Keratinocyte (primary cell): ENCODE data around the gene POLR2M. TPM values are rescaled to one million over a fixed set of nuclear protein-coding genes. Genes with fewer than 3 reads are reported as not detected.

Experiments
- DNase-seq: peaks from one replicate; pipeline ENCODE4 v3.0.0-alpha.2; 2011; ENCODE audit warnings: low read depth, missing footprints, low spot score
- FAIRE-seq: peaks from 2 replicates; lab custom pipeline; 2011; peaks lifted over from hg19 to GRCh38; lab: Jason Lieb, UNC
- H2AFZ ChIP-seq: 2 replicates; pipeline ENCODE4 v1.6.0; 2012; ENCODE audit warnings: low read length, control low read depth, inconsistent platforms; ENCODE audit not compliant: control insufficient read depth
- H3K27ac ChIP-seq: 2 replicates; pipeline ENCODE4 v1.5.1; 2011; ENCODE audit warnings: low read length; ENCODE audit not compliant: control insufficient read depth, insufficient read depth
- H3K27me3 ChIP-seq: 3 replicates; pipeline ENCODE4 v1.6.0; 2011; ENCODE audit warnings: low read length; ENCODE audit not compliant: control insufficient read depth, insufficient read depth; ENCODE audit errors: extremely low read depth
- H3K36me3 ChIP-seq, 2 experiments: 2 replicates in 1 of 2; 3 replicates in 1 of 2; pipeline ENCODE4 v1.5.1; 2011; ENCODE audit warnings: low read length in 2 of 2, mild to moderate bottlenecking in 1 of 2; ENCODE audit not compliant: control insufficient read depth in 2 of 2, insufficient read depth in 2 of 2; ENCODE audit errors: extremely low read depth in 1 of 2
- H3K4me1 ChIP-seq: 3 replicates; pipeline ENCODE4 v1.5.1; 2011; ENCODE audit warnings: low read length; ENCODE audit not compliant: control insufficient read depth, insufficient read depth; ENCODE audit errors: extremely low read depth
- H3K4me2 ChIP-seq: 3 replicates; pipeline ENCODE4 v1.6.0; 2011; ENCODE audit warnings: low read depth, low read length; ENCODE audit not compliant: control insufficient read depth, insufficient read depth; ENCODE audit errors: extremely low read depth
- H3K4me3 ChIP-seq, 3 experiments: fragments of 200-600 bp in 1 of 3; sonication (generic) in 1 of 3; 2 replicates in 2 of 3; 3 replicates in 1 of 3; pipeline ENCODE4 v1.5.1; 2011 to 2016; ENCODE audit warnings: low read length in 3 of 3, mild to moderate bottlenecking in 3 of 3, control low read depth in 2 of 3, inconsistent platforms in 1 of 3, low read depth in 1 of 3, mixed read lengths in 1 of 3, mixed run types in 1 of 3, moderate library complexity in 1 of 3; ENCODE audit not compliant: control insufficient read depth in 2 of 3, insufficient read depth in 2 of 3; ENCODE audit errors: extremely low read depth in 1 of 3
- H3K79me2 ChIP-seq: 2 replicates; pipeline ENCODE4 v1.6.0; 2012; ENCODE audit warnings: low read length; ENCODE audit not compliant: control insufficient read depth, insufficient read depth
- H3K9ac ChIP-seq: 3 replicates; pipeline ENCODE4 v1.6.0; 2011; ENCODE audit warnings: low read length; ENCODE audit not compliant: control insufficient read depth, insufficient read depth; ENCODE audit errors: extremely low read depth
- H3K9me1 ChIP-seq: 3 replicates; pipeline ENCODE4 v1.6.0; 2011; ENCODE audit warnings: low read length; ENCODE audit not compliant: control insufficient read depth, insufficient read depth; ENCODE audit errors: extremely low read depth
- H3K9me3 ChIP-seq: 2 replicates; pipeline ENCODE4 v1.5.1; 2012; ENCODE audit warnings: low read depth, low read length; ENCODE audit not compliant: control insufficient read depth
- H4K20me1 ChIP-seq: 3 replicates; pipeline ENCODE4 v1.6.0; 2011; ENCODE audit warnings: low read length; ENCODE audit not compliant: control insufficient read depth, insufficient read depth; ENCODE audit errors: extremely low read depth
- CTCF ChIP-seq, 3 experiments: IDR thresholded peaks in 1 of 3; conservative IDR thresholded peaks in 1 of 3; optimal IDR thresholded peaks in 1 of 3; 2 replicates in 2 of 3; 3 replicates in 1 of 3; pipeline versions ENCODE3 to v1.5.1; 2011; ENCODE audit warnings: low read length in 3 of 3, mild to moderate bottlenecking in 3 of 3, moderate library complexity in 2 of 3, control low read depth in 1 of 3, inconsistent platforms in 1 of 3; ENCODE audit not compliant: insufficient read depth in 2 of 3; ENCODE audit errors: extremely low read depth in 1 of 3
- EZH2 ChIP-seq: IDR thresholded peaks from one replicate; pipeline ENCODE4 v1.6.1; 2012; ENCODE audit warnings: inconsistent platforms, mild to moderate bottlenecking, low read length, moderate library complexity
- dilution Hi-C: fragments of 300-500 bp; cut with MboI; formaldehyde crosslinking; loops from one replicate; pipeline ENCODE4 v1.7.0; 2020; ENCODE audit warnings: low sequenced_read_pairs; ENCODE audit not compliant: extremely low pct_ligation_motif_present
- polyA plus RNA-seq, 5 experiments: library from polyadenylated mRNA; depleted of rRNA in 3 of 5; stranded (reverse) in 3 of 5; stranded (forward) in 1 of 5; unstranded in 1 of 5; fragments of >200 nt; gene quantifications; 1 replicate in 1 of 5; 2 replicates in 3 of 5; 3 replicates in 1 of 5; pipeline versions ENCODE4 v1.2.1 to v1.2.3, GENCODE V29; 2011 to 2012; ENCODE audit warnings: missing spikeins in 2 of 5, low read depth in 1 of 5, low replicate concordance in 1 of 5

Gene POLR2M
- polyA plus RNA-seq, 1 donor (not counting 4 experiments of a cell fraction or from before 2014, with no cell fraction given): 40.6 TPM

GRCh38 chr15:57675481-57676181 lies 30.9 kb upstream of the POLR2M start:
- no peak overlapping the region for H3K27ac ChIP-seq
- H3K4me2 ChIP-seq: no peak overlapping the region
- H3K4me3 ChIP-seq: no peak overlapping the region
- no peak for TF ChIP-seq CTCF (optimal IDR thresholded peaks at IDR 0.05 in 1 of 3, IDR thresholded peaks at IDR 0.05 in 1 of 3, conservative IDR thresholded peaks at IDR 0.05 in 1 of 3; ENCODE audit: extremely low read depth in 1 of 3, insufficient read depth in 2 of 3, low read length in 3 of 3)
- TF ChIP-seq EZH2: no peak
- H3K27me3 ChIP-seq: no peaks in the 10 kb centered on the region
- no peak overlapping the region for H3K9ac ChIP-seq
- dilution Hi-C loops: no loop called here
- no peaks in the 10 kb centered on the region for H3K79me2 ChIP-seq
- no peaks in the 10 kb centered on the region for H3K9me1 ChIP-seq
- H3K9me3 ChIP-seq: no peaks in the 10 kb centered on the region
- H3K36me3 ChIP-seq: no peaks in the 10 kb centered on the region
- no peaks in the 10 kb centered on the region for H4K20me1 ChIP-seq
- DNase-seq (no peak), FAIRE-seq (peak; percentile 90)
- peaks cover 18% of the 10 kb centered on the region for H3K4me1 ChIP-seq
- no peak overlapping the region for H2AFZ ChIP-seq

GRCh38 chr15:57676585-57676984 lies 29.9 kb upstream of the POLR2M start:
- DNase-seq (no peak), FAIRE-seq (no peak)
- H4K20me1 ChIP-seq: no peaks in the 10 kb centered on the region
- H3K4me2 ChIP-seq: no peak overlapping the region
- H3K27me3 ChIP-seq: no peaks in the 10 kb centered on the region
- no peaks in the 10 kb centered on the region for H3K9me1 ChIP-seq
- dilution Hi-C loops: no loop called here
- no peaks in the 10 kb centered on the region for H3K9me3 ChIP-seq
- no peak overlapping the region for H3K9ac ChIP-seq
- no peak for TF ChIP-seq EZH2
- no peak for TF ChIP-seq CTCF (optimal IDR thresholded peaks at IDR 0.05 in 1 of 3, IDR thresholded peaks at IDR 0.05 in 1 of 3, conservative IDR thresholded peaks at IDR 0.05 in 1 of 3; ENCODE audit: extremely low read depth in 1 of 3, insufficient read depth in 2 of 3, low read length in 3 of 3)
- H3K79me2 ChIP-seq: no peaks in the 10 kb centered on the region
- H2AFZ ChIP-seq: no peak overlapping the region
- peaks cover 18% of the 10 kb centered on the region for H3K4me1 ChIP-seq
- H3K4me3 ChIP-seq: no peak overlapping the region
- no peaks in the 10 kb centered on the region for H3K36me3 ChIP-seq
- no peak overlapping the region for H3K27ac ChIP-seq
